Osteocyte (in vitro differentiated cells): ENCODE results near the gene EIPR1. TPM values are rescaled to one million over a fixed set of nuclear protein-coding genes. Genes with fewer than 3 reads are reported as not detected.

ENCODE experiments used
- DNase-seq: peaks from one replicate; pipeline ENCODE4 v3.0.0; 2021; ENCODE audit warnings: mixed read lengths; ENCODE audit not compliant: unreplicated experiment; ENCODE audit errors: extremely low spot score
- H3K27ac Mint-ChIP-seq: one replicate; pipeline ENCODE4 v1.8.0; 2021; ENCODE audit warnings: mild to moderate bottlenecking, mixed read lengths; ENCODE audit not compliant: unreplicated experiment
- H3K27me3 Mint-ChIP-seq: one replicate; pipeline ENCODE4 v1.8.0; 2021; ENCODE audit warnings: mixed read lengths; ENCODE audit not compliant: unreplicated experiment
- H3K36me3 Mint-ChIP-seq: one replicate; pipeline ENCODE4 v1.8.0; 2021; ENCODE audit warnings: mixed read lengths; ENCODE audit not compliant: unreplicated experiment
- H3K4me1 Mint-ChIP-seq: one replicate; pipeline ENCODE4 v1.8.0; 2021; ENCODE audit warnings: mixed read lengths; ENCODE audit not compliant: unreplicated experiment
- H3K4me3 Mint-ChIP-seq: one replicate; pipeline ENCODE4 v1.8.0; 2021; ENCODE audit warnings: mild to moderate bottlenecking, moderate library complexity, mixed read lengths; ENCODE audit not compliant: unreplicated experiment
- H3K9me3 Mint-ChIP-seq: one replicate; pipeline ENCODE4 v1.8.0; 2021; ENCODE audit warnings: mixed read lengths; ENCODE audit not compliant: unreplicated experiment
- total RNA-seq: library from RNA; stranded (reverse); gene quantifications from 2 replicates; pipeline ENCODE4 v1.2.1, GENCODE V29; 2021
- TF ChIP-seq, protein P1 (sequence below): fragments of 200-600 bp; sonication (generic); IDR thresholded peaks from 2 replicates; pipeline ENCODE4 v1.5.0; 2021; ENCODE audit warnings: antibody characterized with exemption, mild to moderate bottlenecking, moderate library complexity

EIPR1 gene
- total RNA-seq, 1 donor from 2014 or later: 19.9 TPM

GRCh38 chr2:3195641-3196476 lies 181.8 kb downstream of the EIPR1 start:
- Mint-ChIP-seq H3K36me3 (peaks cover 10% of the 10 kb centered on the region), H3K9me3 (no peaks in the 10 kb centered on the region), H3K27ac (no peak overlapping the region), H3K4me3 (no peak overlapping the region), H3K4me1 (peaks cover 2% of the 10 kb centered on the region), H3K27me3 (no peaks in the 10 kb centered on the region)
- TF ChIP-seq, protein P1, sequence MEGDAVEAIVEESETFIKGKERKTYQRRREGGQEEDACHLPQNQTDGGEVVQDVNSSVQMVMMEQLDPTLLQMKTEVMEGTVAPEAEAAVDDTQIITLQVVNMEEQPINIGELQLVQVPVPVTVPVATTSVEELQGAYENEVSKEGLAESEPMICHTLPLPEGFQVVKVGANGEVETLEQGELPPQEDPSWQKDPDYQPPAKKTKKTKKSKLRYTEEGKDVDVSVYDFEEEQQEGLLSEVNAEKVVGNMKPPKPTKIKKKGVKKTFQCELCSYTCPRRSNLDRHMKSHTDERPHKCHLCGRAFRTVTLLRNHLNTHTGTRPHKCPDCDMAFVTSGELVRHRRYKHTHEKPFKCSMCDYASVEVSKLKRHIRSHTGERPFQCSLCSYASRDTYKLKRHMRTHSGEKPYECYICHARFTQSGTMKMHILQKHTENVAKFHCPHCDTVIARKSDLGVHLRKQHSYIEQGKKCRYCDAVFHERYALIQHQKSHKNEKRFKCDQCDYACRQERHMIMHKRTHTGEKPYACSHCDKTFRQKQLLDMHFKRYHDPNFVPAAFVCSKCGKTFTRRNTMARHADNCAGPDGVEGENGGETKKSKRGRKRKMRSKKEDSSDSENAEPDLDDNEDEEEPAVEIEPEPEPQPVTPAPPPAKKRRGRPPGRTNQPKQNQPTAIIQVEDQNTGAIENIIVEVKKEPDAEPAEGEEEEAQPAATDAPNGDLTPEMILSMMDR: no peak
- DNase-seq: no peak

- Mint-ChIP-seq H3K36me3 (peaks cover 10% of the 10 kb centered on the region), H3K9me3 (no peaks in the 10 kb centered on the region), H3K27ac (no peak overlapping the region), H3K27me3 (no peaks in the 10 kb centered on the region), H3K4me1 (no peaks in the 10 kb centered on the region), H3K4me3 (no peak overlapping the region)
- TF ChIP-seq, protein P1: no peak
- no peak for DNase-seq
Observed at GRCh38 chr2:3194828-3195227, 182.8 kb downstream of the EIPR1 start.

DNA sequence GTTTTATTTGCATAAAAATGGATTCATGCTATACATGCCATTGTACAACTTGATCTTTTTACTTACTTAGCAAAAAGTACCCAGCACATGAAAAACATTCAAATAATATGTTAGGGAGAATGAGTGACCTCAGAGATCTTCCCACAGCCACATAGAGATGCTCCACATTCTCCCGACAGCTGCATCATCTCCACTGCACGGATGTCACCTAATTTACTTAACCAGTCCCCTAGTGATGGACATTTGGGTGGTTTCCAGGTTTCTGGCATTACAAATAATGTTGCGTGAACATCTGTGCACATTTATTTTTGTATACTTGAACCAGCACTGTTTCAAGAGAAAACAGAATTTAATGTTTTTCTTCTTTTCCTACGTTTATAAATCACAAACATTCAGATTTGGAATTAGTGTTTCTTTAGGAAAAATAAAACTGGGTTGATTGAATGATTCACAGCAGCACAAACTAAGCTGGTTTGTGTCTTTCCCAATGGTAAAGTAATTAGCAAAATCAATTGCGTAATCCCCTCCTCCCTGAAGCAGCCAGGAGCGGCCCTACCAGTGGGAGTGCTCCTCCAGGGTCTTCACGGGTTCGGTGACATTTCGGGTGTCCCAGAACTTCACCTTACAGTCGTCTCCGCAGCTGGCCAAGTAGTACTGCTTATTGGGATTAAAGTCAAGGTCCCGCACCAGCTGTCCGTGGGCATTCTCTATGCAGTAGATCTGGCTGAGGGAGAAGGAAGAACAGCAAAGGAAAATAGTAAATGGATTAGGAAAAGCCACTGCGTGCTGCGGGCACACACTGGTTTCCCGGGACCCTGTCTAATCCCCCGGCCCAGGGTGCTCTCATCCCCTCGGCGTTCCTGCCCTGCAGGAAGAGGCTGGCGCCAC lies 183.9 kb downstream of the EIPR1 start:
- no peak for DNase-seq
- Mint-ChIP-seq H3K36me3 (peaks cover 12% of the 10 kb centered on the region), H3K9me3 (no peaks in the 10 kb centered on the region), H3K4me1 (no peaks in the 10 kb centered on the region), H3K4me3 (no peak overlapping the region), H3K27me3 (no peaks in the 10 kb centered on the region), H3K27ac (no peak overlapping the region)
- TF ChIP-seq, protein P1: no peak

GRCh38 chr2:3192920-3193319 lies 184.7 kb downstream of the EIPR1 start:
- Mint-ChIP-seq H3K9me3 (no peaks in the 10 kb centered on the region), H3K4me1 (no peaks in the 10 kb centered on the region), H3K36me3 (peaks cover 9% of the 10 kb centered on the region), H3K4me3 (no peak overlapping the region), H3K27me3 (no peaks in the 10 kb centered on the region), H3K27ac (no peak overlapping the region)
- TF ChIP-seq, protein P1: no peak
- no peak for DNase-seq
